IPS-NIHi7 (cell line): ENCODE measurements around the gene ADARB1.
"Not testable (repeated sequence)": the region's sequence is repeated elsewhere in the genome, so short reads cannot be mapped to it uniquely, and the experiment has no call there.

Experiments
- DNase-seq: peaks from one replicate; pipeline ENCODE4 v3.0.0; 2012; ENCODE audit warnings: mixed read lengths; ENCODE audit errors: extremely low spot score

ADARB1 gene

GRCh38 chr21:45114475-45114874, 40.1 kb downstream of the ADARB1 start:
- DNase-seq, result no peak

- no peak for DNase-seq
These were observed 40.8 kb downstream of the ADARB1 start for GRCh38 chr21:45115141-45115540.

- DNase-seq, result no peak
These were observed 41.7 kb downstream of the ADARB1 start for GRCh38 chr21:45116066-45116465.

- DNase-seq, result no peak
These were observed 42.9 kb downstream of the ADARB1 start for GRCh38 chr21:45117314-45117713.

GRCh38 chr21:45118099-45118498, 43.7 kb downstream of the ADARB1 start:
- no peak for DNase-seq

- no peak for DNase-seq
These were observed 45.4 kb downstream of the ADARB1 start for GRCh38 chr21:45119812-45120211.

GRCh38 chr21:45120975-45121374, 46.6 kb downstream of the ADARB1 start:
- no peak for DNase-seq

GRCh38 chr21:45122030-45122429, 47.6 kb downstream of the ADARB1 start:
- DNase-seq, result no peak

GRCh38 chr21:45122432-45123132, 48.2 kb downstream of the ADARB1 start:
- DNase-seq, result no peak

- no peak for DNase-seq
These were observed 49.1 kb downstream of the ADARB1 start for GRCh38 chr21:45123440-45123839.

- no peak for DNase-seq
These were observed 50.2 kb downstream of the ADARB1 start for GRCh38 chr21:45124596-45124995.

- no peak for DNase-seq
These were observed 51.0 kb downstream of the ADARB1 start for GRCh38 chr21:45125357-45125756.

GRCh38 chr21:45126204-45126626, 51.8 kb downstream of the ADARB1 start:
- no peak for DNase-seq

GRCh38 chr21:45126983-45127382, 52.6 kb downstream of the ADARB1 start:
- DNase-seq, result no peak

GRCh38 chr21:45127937-45128336, 53.6 kb downstream of the ADARB1 start:
- DNase-seq, result no peak

- DNase-seq, result peak; percentile 56
These were observed 54.3 kb downstream of the ADARB1 start for GRCh38 chr21:45128613-45129188.

GRCh38 chr21:45129189-45129923, 55.0 kb downstream of the ADARB1 start:
- DNase-seq, result no peak

GRCh38 chr21:45130324-45130774, 56.0 kb downstream of the ADARB1 start:
- no peak for DNase-seq

GRCh38 chr21:45131537-45131999, 57.2 kb downstream of the ADARB1 start:
- no peak for DNase-seq

- DNase-seq, result no peak
These were observed 58.6 kb downstream of the ADARB1 start for GRCh38 chr21:45132841-45133573.

- not testable (repeated sequence) for DNase-seq
These were observed 59.3 kb downstream of the ADARB1 start for GRCh38 chr21:45133574-45134278.
